ENCODE data around the gene GRAP2. TPM values are rescaled to one million over a fixed set of nuclear protein-coding genes. Genes with fewer than 3 reads are reported as not detected.
A peak's percentile ranks its signal among the peaks of the same experiment; 100 is the strongest.

GRAP2 gene
- total and polyA plus RNA-seq, 9 of the 15 experiments (the other 6 are each of a cell fraction or from before 2014, with no cell fraction given) = 4.8 to 88.7 (median 60.4) TPM

GRCh38 chr22:39920134-39920743 lies 19.4 kb downstream of the GRAP2 start (continued):
- no peak for TF ChIP-seq ZNF655 (CRISPR knock-in tag; IDR thresholded peaks at IDR 0.05)
- peak; percentile 90 for TF ChIP-seq TAL1 (IDR thresholded peaks at IDR 0.05)
- peak; percentile 70; the same call in 1 of the 2 replicates for TF ChIP-seq MITF (IDR thresholded peaks at IDR 0.05)
- no peak for TF ChIP-seq RNF219 (CRISPR knock-in tag; IDR thresholded peaks at IDR 0.05)
- peak; percentile 91 for TF ChIP-seq MTA1 (IDR thresholded peaks at IDR 0.05; ENCODE audit: borderline replicate concordance)
- no peak for TF ChIP-seq ZNF280A (IDR thresholded peaks at IDR 0.05; ENCODE audit: low read depth, partially characterized antibody)
- TF ChIP-seq SAFB (IDR thresholded peaks at IDR 0.05; ENCODE audit: borderline replicate concordance, low read depth, low read length) = no peak
- TF ChIP-seq MAFG (tag; conservative IDR thresholded peaks at IDR 0.05) = peak; percentile 70
- TF ChIP-seq CC2D1A (IDR thresholded peaks at IDR 0.05) = peak; percentile 81; the same call in 1 of the 2 replicates
- TF ChIP-seq ZNF431 (CRISPR knock-in tag; IDR thresholded peaks at IDR 0.05) = no peak
- TF ChIP-seq NEUROD1 (IDR thresholded peaks at IDR 0.05; ENCODE audit: borderline replicate concordance, low read depth, low read length, partially characterized antibody) = peak; percentile 60
- TF ChIP-seq RBM22 (IDR thresholded peaks at IDR 0.05; ENCODE audit: low read depth, low read length, poor library complexity, severe bottlenecking) = no peak
- TF ChIP-seq SFPQ (IDR thresholded peaks at IDR 0.05; ENCODE audit: low read depth, low read length) = no peak
- no peak for TF ChIP-seq CBX1 (IDR thresholded peaks at IDR 0.05; ENCODE audit: low read depth)
- peak; percentile 83 for TF ChIP-seq MTA2 (IDR thresholded peaks at IDR 0.05; ENCODE audit: low read depth)
- TF ChIP-seq XRCC5 (IDR thresholded peaks at IDR 0.05; ENCODE audit: low read depth, low read length) = 0 out of 2 replicates have a peak, but pooled peaks have one; percentile 35
- 0 out of 3 replicates have a peak, but pooled peaks of 1 of the 2 experiments have one; percentile 42 for TF ChIP-seq CBX3 (IDR thresholded peaks at IDR 0.05; ENCODE audit: borderline replicate concordance in 1 of 2, low read length in 2 of 2)
- TF ChIP-seq SRSF1 (IDR thresholded peaks at IDR 0.05; ENCODE audit: low read depth, low read length) = no peak
- TF ChIP-seq OTX1 (CRISPR knock-in tag; IDR thresholded peaks at IDR 0.05) = peak; percentile 36; the same call in 1 of the 2 replicates
- no peak for TF ChIP-seq ZNF23 (CRISPR knock-in tag; IDR thresholded peaks at IDR 0.05)
- TF ChIP-seq SMARCE1 (IDR thresholded peaks at IDR 0.05) = peak; percentile 96

Measured in K562 (cell line).